ENCODE measurements around the gene MACROH2A1. TPM values are rescaled to one million over a fixed set of nuclear protein-coding genes. Genes with fewer than 3 reads are reported as not detected.
A peak's percentile ranks its signal among the peaks of the same experiment; 100 is the strongest.

MACROH2A1 gene
- total RNA-seq, 1 donor from 2014 or later, result 254 TPM

DNA sequence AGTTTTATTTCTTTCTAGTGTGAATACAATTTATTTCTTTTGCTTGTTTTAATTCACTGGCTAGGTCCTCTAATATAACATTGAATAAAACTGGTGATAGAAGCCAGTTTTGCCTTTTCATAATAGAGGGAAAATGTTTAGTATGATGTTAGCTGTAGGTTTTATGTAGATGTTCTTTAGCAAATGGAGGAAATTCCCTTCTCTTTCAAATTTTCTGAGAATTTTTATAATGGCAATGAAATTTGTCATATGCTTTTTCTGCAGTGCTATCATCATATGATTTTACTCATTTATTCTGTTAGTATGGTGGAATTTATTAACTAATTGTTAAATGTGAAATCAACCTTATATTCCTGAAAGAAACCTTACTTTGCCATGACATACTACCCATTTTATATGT lies 18.1 kb upstream of the MACROH2A1 start:
- H3K4me3 Mint-ChIP-seq, result no peak overlapping the region
- peaks cover 47% of the 10 kb centered on the region for H3K27me3 Mint-ChIP-seq
- TF ChIP-seq, protein P1, sequence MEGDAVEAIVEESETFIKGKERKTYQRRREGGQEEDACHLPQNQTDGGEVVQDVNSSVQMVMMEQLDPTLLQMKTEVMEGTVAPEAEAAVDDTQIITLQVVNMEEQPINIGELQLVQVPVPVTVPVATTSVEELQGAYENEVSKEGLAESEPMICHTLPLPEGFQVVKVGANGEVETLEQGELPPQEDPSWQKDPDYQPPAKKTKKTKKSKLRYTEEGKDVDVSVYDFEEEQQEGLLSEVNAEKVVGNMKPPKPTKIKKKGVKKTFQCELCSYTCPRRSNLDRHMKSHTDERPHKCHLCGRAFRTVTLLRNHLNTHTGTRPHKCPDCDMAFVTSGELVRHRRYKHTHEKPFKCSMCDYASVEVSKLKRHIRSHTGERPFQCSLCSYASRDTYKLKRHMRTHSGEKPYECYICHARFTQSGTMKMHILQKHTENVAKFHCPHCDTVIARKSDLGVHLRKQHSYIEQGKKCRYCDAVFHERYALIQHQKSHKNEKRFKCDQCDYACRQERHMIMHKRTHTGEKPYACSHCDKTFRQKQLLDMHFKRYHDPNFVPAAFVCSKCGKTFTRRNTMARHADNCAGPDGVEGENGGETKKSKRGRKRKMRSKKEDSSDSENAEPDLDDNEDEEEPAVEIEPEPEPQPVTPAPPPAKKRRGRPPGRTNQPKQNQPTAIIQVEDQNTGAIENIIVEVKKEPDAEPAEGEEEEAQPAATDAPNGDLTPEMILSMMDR (conservative IDR thresholded peaks at IDR 0.05), result no peak
- no peaks in the 10 kb centered on the region for H3K9me3 Mint-ChIP-seq
- no peaks in the 10 kb centered on the region for H3K4me1 Mint-ChIP-seq (ENCODE audit: unreplicated experiment)
- H3K27ac Mint-ChIP-seq, result no peak overlapping the region
- no peak for DNase-seq (ENCODE audit: extremely low spot score, unreplicated experiment)
- H3K36me3 Mint-ChIP-seq, result no peaks in the 10 kb centered on the region

DNA sequence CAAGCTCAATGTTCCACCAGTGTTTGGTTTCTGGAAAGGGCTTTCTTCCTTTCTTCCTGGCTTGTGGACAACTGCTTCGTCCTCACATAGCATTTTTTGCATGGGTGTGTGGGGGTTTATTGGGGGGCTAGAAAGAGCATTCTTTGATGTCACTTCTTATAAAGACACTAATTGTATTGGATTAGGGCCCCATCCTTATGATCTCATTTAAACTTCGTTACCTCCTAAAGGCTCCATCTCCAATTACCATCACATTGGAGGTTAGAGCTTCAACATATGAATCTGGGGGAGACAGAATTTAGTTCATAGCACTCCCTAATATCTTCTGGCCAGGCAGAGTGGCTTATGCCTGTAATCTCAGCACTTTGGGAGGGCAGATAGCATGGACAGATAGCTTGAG lies 6.1 kb upstream of the MACROH2A1 start:
- peaks cover 12% of the 10 kb centered on the region for H3K4me1 Mint-ChIP-seq (ENCODE audit: unreplicated experiment)
- H3K36me3 Mint-ChIP-seq, result no peaks in the 10 kb centered on the region
- H3K27ac Mint-ChIP-seq, result no peak overlapping the region
- DNase-seq (ENCODE audit: extremely low spot score, unreplicated experiment), result no peak
- H3K27me3 Mint-ChIP-seq, result peaks cover 18% of the 10 kb centered on the region
- H3K4me3 Mint-ChIP-seq, result no peak overlapping the region
- TF ChIP-seq, protein P1 (conservative IDR thresholded peaks at IDR 0.05), result no peak
- no peaks in the 10 kb centered on the region for H3K9me3 Mint-ChIP-seq

DNA sequence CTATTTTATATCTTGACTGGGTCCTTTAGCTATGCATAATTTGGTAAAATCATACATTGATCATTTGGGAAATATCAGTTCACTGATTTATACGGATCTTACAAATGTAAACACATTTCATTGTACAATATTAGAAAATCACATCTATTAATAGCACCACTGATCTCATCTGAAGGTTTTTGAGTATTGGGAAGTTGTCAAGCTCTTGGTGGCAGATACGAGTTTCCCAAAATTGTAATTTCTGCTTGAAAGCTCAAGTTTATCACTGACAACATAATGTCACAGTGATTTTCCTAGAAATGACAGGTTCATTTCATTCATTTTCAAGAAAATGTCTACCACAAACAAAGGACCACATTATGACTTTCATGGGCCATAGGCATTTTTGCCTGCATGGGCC lies 3.0 kb upstream of the MACROH2A1 start:
- Mint-ChIP-seq H3K9me3 (no peaks in the 10 kb centered on the region), H3K4me1 (ENCODE audit: unreplicated experiment) (peaks cover 29% of the 10 kb centered on the region), H3K4me3 (no peak overlapping the region), H3K27me3 (peaks cover 11% of the 10 kb centered on the region), H3K36me3 (no peaks in the 10 kb centered on the region), H3K27ac (no peak overlapping the region)
- TF ChIP-seq, protein P1 (conservative IDR thresholded peaks at IDR 0.05), result no peak
- no peak for DNase-seq (ENCODE audit: extremely low spot score, unreplicated experiment)

DNA sequence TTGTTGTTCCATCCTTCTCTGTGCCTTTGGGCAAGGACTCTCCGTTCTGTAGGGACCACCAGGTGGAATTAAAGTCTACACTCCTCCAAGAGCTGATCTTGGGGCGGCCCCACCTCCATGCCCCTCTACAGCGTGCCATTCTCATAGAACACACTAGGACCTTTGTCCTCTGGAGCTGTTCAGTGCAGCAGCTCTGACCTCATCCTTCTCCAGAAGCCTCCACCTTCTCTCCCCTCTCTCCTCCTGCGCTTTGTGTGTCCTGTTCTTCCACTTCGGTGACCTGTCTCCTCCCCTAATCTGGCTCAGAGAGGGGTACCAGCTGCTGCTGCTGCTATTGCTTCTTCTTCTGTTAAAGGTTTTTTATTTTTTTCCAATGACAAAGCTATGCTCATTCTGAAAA lies 1.8 kb upstream of the MACROH2A1 start:
- DNase-seq (ENCODE audit: extremely low spot score, unreplicated experiment), result no peak
- TF ChIP-seq, protein P1 (conservative IDR thresholded peaks at IDR 0.05), result no peak

DNA sequence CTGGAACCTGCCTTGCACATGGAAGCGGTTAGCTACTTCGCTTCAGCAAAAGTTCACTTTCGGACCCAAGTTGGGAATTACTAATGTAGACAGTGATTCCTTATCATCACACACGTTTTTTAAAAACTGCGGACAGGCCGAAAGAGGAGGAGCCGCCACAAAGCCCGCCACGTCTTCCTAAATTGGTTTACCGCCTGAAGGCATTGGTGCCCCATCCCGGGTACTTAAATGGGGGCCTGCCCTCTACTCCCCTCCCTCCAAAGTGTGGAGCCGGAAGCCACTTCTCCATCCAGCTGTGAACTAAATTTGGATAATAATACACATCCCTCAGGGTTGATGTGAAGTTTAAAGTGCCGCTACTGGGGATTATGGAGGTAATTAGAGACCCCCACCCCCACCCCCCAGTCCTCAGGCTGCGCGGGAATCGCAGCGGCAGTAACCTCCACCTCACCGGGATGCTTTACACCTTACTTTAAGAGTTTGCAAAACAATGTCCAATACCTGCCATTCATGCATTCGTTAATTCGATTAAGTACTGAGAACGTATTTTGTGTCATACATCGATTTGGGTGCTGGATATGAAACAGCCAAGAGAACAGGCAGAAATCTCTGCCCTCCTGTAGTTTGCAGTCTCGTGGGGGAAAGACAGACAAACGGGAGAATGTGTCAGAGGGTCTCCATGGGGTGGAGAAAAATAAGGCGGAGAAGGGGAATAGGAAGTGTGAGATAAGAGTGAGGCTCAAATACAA lies 937 bp upstream of the MACROH2A1 start:
- peaks cover 47% of the 10 kb centered on the region for H3K4me1 Mint-ChIP-seq (ENCODE audit: unreplicated experiment)
- TF ChIP-seq, protein P1 (conservative IDR thresholded peaks at IDR 0.05), result no peak
- no peaks in the 10 kb centered on the region for H3K9me3 Mint-ChIP-seq
- peaks cover 7% of the 10 kb centered on the region for H3K27me3 Mint-ChIP-seq
- H3K36me3 Mint-ChIP-seq, result no peaks in the 10 kb centered on the region
- H3K27ac Mint-ChIP-seq, result peak overlapping the region; percentile 92
- DNase-seq (ENCODE audit: extremely low spot score, unreplicated experiment), result no peak
- peak overlapping the region; percentile 95 for H3K4me3 Mint-ChIP-seq

More for the DNA sequence above, 1.8 kb upstream of the MACROH2A1 start:
- peak overlapping the region; percentile 92 for H3K27ac Mint-ChIP-seq
- H3K36me3 Mint-ChIP-seq, result no peaks in the 10 kb centered on the region
- H3K4me1 Mint-ChIP-seq (ENCODE audit: unreplicated experiment), result peaks cover 39% of the 10 kb centered on the region
- H3K27me3 Mint-ChIP-seq, result peaks cover 7% of the 10 kb centered on the region
- H3K4me3 Mint-ChIP-seq, result peak overlapping the region; percentile 95
- H3K9me3 Mint-ChIP-seq, result no peaks in the 10 kb centered on the region
